ENCODE results near the gene ACTN4.

Gene ACTN4

DNA sequence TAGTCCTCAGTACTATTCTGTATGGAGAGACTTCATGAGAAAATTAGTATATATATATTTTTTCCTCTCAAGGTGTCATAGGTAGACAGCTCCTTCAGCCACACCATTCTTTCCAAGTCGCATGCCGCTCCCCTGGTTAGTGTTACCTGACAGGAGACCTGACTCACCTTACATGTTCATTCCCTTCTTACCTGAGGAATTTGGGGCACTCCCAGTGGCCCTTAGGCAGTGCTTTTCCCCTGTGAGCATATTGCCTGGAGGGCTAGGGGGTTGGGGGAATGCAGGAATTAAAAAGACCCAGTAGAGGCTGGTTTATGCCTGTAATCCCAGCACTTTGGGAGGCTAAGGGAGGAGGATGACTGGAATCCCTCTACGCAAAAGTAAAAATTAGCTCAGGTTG, 9.0 kb upstream of the ACTN4 start:
- DNase-seq, result no peak

DNA sequence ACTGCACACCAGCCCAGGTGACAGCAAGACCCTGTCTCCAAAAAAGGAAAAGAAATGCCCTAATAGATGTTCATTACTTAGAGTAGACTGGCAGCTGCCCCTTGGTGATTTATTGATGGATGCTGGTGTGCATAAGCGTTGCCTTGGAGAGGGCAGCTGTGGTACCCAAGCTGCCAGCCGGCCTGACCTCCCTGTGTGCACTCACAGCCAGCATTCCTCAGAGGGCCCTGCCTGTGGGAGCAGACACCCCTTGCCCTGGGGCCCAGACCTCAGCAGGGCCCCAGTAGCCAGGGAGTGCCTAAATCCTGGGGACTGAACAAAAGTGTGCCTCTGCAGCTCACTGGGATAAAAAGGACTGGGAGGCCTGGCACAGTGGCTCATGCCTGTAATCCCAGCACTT, 7.8 kb upstream of the ACTN4 start:
- DNase-seq, result no peak

GRCh38 chr19:38640368-38640767, 7.1 kb upstream of the ACTN4 start:
- DNase-seq, result no peak

DNA sequence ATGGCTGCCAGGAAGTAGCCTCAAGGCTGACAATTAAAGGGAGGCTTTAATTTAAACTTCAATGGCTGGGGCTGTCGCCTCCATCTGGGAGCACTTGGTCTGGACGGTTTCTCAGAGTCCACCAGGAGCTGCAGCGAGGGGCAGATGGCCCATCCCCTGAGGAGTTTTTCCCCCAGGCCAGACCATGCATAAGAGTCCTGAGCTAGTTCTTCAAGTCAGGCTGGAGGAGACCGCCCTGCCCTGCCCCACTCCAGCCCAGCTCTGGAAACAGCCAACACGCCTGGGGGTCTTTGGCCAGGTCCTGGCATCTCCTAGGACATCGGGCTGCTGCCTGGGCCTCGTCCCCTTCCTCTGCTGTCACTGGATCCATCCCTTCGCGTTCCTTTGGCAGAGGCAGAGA, 5.3 kb upstream of the ACTN4 start:
- no peak for DNase-seq

DNA sequence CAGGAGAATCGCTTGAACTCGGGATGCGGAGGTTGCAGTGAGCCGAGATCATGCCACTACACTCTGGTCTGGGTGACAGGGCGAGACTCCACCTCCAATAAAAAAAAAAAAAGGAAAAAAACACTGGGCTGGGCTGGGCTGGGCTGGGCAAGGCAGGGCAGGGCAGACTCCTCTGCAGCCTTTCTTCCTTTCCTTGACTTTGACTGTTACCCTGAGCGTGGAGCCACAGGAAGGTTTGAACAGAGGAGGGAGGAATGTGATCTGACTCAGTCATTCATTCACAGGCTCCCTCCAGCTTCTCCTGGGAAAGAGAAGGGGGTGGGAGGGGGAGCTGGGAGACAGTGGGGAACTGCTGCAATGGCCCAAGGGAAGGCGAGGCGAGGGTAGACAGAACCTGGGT, 2.7 kb upstream of the ACTN4 start:
- DNase-seq, result no peak

- DNase-seq, result no peak
These were observed 718 bp downstream of the ACTN4 start for GRCh38 chr19:38647966-38648768.

GRCh38 chr19:38648769-38649304, 1.4 kb downstream of the ACTN4 start:
- DNase-seq, result no peak

DNA sequence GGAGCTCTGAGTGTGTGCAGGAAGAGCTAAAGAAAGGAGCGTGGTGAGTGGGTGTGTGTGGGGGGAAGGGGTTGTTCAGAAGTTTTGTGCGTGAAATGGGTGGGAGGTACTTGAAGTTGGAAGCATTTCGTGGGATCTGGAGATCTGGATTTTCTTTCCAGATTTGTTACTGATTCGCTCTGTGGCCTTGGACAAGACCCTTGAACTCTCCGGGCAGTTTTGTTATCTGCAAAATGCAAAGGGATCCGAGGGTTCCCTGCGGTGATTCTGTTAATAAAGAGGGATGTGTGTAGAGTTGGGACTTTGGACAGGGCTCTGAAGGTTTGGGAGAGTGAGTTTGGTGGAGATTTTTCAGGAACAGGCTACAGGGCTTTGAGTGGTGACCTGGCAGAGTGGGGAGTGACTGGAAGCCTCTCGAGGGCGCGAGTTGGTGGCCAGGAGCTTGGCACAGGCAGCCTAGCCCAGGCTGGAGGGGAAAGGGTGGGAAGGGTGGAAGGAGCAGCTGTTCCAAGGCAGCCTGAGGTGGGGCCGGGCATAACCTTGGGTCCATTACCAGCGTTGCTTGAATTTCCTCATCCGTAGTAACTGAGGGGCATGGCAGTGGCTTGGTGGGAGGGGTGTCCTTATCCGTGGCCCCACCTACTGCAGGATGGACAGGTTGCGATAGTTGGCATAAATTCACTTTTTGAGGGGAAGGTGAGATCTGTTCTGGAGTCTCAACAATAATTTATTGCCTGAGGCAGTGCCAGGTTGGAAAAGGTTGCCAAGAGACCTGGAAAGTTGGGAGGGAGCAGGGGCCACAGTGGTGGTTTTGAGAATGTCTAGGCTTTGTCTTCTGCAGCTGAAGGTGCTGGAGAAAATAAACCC, 2.1 kb downstream of the ACTN4 start:
- DNase-seq, result no peak

DNA sequence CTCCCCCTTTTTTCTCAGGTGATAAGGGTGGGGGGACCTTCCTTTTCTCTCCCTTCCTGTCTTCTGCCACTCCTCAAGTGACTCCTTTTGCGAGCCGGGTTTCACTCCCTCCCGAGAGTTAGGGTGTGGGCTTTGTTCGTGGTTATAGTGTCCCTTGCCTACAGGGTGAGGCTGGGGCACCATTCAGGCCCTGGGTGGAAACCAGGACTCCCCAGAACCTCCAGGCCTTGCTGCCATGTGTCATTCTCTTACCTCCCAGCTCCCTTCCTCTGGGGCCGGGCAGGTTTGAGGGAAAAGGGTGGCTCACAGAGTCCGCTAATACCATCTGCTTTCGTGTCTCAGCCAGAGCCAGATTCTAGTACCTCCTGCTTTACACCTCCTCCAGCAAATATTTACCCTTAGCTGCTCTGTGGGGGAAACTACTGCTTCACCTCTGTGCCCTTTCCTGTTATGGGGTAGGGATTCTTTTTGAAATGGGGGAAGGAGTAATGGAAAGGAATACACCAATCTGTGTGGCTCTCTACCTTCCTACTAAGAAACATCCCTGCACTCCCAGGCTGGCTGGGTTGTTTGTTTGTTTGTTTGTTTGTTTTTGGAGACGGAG, 2.8 kb downstream of the ACTN4 start:
- DNase-seq, result no peak

GRCh38 chr19:38650911-38651584, 3.6 kb downstream of the ACTN4 start:
- DNase-seq, result no peak

GRCh38 chr19:38653028-38653571, 5.7 kb downstream of the ACTN4 start:
- no peak for DNase-seq

DNA sequence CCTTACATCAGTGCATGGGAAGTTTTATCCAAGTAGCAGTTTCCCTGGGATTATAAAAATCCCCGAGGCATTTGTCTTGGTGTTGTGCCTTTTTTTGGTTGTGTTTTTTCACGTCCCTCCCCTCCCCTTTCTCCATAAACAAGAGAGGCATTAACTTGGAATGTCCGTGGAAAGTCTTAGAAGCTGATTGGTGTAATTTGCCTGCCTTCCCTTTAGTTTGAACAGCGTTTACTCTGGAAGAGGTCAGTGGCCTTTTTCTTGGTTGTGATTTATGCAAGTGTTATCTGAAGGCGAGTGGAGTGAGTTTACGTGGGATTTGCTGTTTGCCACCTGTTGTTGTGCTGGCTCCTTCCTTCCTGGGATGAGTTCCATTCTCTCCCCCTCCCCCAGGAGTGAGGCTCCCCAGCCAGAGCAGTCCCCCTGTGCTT, 7.2 kb downstream of the ACTN4 start:
- DNase-seq, result no peak

GRCh38 chr19:38655148-38655824, 7.8 kb downstream of the ACTN4 start:
- DNase-seq, result no peak

DNA sequence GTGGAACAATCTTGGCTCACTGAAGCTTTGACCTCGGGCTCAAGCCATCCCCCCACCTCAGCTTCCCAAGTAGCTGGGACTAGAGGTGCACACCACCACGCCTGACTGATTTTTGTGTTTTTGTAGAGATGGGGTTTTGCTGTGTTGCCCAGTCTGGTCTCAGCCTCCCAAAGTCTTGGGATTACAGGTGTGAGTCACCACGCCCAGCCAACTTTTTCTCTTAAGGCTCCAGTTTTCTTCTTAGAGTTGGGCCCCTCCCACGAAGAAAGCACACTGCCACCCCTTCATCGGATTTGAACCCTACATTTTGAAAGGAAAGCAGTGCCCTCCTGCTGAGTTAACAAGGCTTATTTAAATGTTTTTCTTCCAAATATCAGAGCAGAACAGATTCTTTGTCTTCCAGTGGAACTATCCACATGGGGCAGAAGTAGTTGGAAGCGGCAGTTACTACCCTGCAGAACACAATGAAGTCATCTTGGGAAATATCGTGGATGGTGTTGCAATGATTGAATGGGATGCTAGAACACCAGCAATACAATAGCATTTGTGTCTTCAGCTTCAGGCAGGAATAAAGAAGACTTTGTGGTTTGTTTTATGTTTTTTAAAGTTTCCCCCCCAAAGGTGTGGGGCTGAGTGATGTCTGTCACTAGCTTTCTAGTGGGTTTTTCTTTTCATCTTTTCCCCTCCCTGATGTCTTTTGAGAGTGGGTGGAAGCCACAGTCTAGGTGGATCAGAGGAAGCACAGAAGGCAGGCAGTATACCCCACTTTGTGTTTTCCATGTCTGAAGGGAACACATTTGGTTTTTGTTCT, 8.9 kb downstream of the ACTN4 start:
- no peak for DNase-seq

DNA sequence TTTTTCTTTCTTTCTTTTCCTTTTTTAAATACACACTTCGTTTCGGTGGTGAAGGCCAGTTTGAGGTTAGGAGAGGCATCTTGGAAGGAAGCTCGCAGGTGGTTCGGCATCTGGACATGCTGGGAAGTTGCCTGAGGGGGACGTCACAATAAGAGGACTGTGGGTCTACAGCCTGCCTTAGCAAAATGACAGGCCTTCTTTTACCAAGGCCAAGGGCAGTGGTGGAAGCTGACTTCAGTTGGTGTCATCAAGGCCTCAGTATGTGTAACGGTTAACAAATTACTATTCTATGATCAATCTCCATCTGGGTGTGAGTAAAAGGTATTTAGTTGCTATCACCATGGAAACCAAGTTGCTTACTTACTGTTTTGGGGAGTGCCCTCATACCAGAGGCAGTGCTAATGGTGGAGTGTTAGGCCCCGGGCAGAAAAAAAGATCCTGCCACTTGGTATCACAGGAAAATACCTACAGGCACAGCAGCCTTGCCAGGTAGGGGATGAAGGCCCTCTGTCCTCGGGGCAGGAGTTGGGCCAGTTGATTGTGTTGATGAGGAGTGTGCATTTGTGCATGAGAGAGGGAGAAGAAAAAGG, 10.3 kb downstream of the ACTN4 start:
- no peak for DNase-seq

DNA sequence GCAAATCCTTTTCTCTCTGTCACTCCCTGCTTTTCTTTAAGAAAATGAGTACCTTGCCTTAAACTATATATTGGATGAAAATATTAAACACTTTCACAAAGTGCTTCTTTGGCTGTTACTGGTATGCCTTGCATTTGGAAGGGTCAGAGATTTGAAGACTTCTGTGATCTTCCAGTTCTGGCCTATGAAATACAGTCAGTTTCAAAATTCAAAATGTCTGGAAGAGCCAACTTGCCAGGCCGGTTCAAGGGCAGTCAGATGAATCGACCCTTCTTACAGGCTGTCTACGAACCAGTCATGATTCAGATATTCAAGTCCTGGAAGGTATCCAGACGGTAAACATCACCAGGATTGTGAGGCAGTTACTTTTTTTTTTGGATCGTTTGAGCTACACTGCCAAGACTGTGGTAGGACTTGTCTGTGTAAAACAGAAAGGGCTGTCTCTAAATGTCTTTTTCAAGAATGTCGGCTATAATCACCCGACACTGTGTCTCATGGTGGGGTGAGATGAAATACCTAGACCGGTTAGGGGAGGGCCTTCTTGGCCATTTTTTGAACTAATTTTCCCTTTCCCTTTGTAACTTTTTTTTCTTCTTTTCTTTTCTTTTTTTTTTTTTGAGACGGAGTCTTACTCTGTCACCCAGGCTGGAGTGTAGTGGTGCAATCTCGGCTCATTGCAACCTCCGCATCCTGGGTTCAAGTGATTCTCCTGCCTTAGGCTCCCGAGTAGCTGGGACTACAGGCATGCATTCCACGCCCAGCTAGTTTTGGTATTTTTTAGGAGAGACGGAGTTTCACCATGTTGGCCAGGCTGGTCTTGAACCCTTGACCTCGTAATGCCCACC, 11.2 kb downstream of the ACTN4 start:
- no peak for DNase-seq

DNA sequence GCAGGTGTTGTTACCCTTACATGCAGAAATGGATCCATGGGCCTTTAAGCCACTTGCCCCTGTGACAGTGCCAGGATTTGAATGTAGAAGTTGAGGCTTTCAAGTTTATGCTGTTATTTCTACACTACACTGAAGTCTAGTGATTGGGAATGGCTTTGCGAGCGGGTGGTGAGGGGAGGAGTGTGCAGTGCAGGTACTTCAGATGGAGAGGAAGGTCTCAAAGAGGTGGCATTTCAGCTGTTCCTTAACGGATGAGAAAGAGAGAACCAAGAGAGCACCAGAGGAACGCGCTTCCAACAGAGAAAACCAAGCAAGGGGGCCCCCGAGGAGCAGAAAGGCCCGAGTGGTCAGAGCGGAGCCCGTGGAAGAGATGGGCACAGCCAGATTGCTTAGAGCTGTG, 13.3 kb downstream of the ACTN4 start:
- DNase-seq, result no peak

DNA sequence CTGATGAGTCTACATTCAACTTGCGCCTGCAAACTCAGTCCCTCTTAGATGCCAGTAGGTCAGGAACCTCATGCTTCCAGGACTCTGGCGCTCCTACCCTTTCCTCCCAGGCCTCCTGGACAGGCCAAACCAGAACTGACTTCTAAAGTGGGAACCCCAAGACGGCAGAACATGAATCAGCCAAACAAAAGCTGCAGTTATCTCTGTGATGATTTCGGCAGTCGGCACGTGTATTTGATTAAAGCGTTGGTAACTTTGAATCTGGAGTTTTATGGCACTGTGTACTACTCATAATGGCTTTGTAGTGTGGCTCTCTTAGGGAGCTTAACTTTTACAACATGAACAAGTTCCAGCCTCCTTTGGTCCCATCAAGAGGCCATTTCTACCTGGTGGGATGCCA, 13.7 kb downstream of the ACTN4 start:
- no peak for DNase-seq

DNA sequence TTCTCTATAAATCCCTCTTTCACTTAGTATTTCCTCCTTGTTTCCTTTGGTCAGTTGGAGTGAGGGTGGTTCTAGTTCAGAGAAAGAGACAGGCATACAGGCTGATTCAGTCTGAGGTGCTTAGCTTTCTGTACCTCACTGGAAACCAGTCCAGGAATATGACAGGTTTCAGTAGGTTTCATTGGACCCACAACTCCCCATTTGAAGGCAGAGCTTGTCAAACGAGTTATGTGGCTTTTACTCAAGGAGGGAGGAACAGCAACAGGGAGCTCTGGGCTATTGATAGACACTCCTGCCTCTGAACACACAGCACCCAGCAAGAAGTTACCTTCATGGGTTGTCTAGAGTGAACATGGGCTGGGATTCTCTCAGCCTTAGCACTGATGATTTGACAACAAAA, 14.5 kb downstream of the ACTN4 start:
- no peak for DNase-seq

Data from NCI-H1436 treated with DMSO at 0.1 percent for 48 hours (cell line).